Measurements from ENCODE around the gene CFAP74.
A peak's percentile ranks its signal among the peaks of the same experiment; 100 is the strongest.

Gene CFAP74

DNA sequence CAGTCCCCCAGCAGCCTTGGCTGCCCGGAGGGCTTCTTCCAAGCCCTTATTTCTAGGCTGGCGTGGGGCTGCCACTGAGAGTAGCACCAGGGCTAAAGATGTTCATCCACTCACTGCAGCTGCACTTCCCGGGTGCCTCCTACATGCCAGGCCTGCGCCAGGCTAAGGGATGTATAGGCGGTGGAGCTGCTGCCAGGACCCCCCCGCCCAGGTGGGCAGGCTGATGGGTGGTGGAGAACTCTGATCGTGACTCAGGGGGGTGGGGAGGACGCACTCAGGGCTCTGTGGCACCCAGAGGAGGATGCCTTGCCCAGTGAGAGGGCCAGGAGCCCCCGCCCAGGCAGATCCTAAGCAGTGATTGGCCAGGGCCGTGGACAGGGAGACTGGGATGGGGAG lies 34.1 kb downstream of the CFAP74 start:
- DNase-seq, result no peak

DNA sequence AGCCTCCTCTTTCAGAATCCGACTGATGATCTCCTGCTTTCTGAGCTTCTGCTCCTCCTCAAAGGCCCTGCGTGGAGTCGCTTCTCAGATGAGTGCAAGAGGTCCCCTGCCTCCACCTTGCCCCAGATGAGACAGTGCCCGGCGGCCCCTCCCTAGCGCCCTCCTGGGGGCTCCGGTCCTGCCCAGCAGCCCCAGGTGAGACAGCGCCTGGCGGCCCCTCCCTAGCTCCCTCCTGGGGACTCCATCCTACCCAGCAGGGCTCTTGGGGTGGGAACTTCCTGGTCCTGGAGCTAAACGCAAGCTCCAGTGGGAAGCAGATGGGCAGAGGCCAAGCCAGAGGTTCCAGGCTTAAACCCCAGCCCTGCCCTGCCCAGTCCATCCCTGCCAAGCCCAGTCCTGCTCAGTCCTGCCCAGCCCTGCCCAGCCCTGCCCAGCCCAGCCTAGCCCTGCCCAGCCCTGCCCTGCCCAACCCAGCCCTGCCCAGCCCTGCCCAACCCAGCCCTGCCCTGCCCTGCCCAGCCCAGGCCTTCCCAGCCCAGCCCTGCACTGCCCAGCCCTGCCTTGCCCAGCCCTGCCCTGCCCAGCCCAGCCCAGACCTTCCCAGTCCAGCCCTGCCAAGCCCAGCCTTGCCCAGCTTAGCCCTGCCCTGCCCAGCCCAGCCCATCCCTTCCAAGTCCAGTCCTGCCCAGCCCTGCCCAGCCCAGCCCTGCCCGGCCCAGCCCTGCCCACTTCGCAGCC lies 34.6 kb downstream of the CFAP74 start:
- no peak for DNase-seq

DNA sequence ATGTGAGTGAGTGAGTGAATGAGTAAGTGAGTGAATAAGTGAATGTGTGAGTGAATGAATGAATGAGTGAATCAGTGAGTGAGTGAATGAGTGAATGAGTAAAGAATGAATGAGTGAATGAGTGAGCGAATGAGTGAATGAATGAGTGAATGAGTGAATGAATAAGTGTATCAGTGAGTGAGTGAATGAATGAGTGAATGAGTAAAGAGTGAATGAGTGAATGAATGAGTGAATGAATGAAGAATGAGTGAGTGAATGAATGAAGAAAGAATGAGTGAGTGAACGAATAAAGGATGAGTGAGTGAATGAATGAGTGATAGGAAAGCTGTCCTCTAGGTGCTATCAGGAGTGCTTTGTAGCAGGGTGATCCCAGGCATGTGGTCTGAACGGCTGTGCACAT lies 35.7 kb downstream of the CFAP74 start:
- DNase-seq, result no peak

DNA sequence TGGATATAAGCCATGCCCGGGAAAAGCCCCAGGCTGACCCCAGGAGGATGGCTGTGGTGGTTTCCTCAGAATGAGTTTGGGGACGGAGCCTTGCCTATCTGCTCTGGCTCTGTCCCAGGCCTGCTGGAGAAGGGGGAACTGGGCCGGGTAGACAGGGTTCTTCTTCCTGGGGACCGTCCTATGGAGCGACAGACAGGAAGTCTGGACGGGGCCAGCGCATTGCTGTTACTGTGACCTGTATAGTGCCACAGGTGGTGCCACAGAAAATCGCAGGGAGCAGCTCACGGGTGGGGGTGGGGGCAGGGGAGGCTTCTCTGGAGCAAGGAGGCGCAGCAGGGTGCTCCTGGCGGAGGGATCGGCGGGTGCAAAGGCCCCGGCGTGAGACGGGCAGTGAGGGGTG lies 36.4 kb downstream of the CFAP74 start:
- no peak for DNase-seq

DNA sequence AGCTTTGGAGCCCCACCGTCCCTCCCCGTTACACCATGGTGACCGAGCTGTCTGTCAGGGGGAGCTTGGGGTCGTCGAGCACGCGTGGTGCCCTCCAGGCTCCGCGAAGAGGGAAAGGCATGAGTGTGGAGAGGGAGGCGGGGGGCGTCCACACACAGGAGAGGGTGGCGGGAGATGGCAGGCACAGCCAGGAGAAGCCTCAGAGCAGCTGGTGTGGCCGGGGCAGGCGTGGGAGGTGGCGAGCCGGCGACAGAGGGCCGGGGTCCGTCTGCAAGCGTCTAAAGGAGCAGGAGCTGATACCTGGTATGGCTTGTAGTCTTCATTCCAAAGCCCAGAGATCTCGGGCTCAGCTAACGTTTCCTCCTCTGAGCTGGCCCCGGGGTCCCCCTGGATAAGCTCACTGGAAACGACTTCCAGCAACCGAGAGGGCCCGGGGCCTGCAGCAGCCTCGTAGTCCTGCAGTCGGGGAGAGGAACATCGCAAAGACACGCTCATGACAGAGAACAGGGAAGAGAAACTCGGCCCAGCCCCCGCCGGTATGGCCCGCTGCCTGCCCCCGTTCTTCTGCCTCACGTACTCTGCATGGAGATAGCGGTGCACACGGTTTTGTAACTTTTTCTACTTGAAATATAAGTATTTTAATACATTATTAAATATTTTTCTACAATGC lies 37.4 kb downstream of the CFAP74 start:
- DNase-seq, result no peak

DNA sequence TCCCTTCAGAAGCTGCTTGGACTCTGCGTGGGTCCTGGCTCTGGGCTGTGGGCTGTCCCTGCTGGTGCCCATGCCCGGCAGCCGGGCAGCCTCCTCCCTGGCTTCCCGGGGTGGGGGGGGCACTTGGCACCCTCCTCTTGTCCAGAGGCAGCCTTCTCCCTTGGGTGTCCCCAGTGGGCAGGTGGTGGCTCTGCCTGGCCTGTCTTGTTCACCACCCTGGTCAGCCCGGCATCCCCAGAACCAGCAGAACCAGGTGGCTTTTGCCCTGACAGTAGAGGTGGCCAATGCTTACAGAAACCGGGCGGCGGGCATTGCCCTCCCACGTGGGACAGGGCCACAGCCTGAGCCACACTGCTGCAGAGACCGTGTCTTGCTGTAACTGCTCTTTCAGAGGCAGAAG lies 38.0 kb downstream of the CFAP74 start:
- DNase-seq, result no peak

DNA sequence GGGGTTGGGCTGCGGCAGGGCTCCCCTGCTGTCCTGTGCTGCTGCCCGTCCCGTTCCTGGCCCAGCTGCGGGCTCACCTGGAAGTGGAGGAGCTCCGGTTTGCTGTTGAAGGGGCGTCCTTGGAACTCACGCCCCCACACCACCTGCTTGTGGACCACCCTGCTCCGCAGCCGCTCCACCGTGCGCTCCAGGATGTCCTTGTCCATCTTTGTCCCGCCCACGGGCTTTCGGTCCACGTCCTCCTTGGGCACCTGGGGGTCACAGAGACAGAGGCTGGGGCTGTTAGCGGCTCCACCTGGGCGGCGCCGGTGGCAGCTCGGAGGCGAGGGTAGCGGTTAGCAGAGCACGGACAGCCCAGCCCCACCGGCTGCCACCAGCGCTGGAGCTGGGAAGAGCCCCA lies 38.8 kb downstream of the CFAP74 start:
- no peak for DNase-seq

DNA sequence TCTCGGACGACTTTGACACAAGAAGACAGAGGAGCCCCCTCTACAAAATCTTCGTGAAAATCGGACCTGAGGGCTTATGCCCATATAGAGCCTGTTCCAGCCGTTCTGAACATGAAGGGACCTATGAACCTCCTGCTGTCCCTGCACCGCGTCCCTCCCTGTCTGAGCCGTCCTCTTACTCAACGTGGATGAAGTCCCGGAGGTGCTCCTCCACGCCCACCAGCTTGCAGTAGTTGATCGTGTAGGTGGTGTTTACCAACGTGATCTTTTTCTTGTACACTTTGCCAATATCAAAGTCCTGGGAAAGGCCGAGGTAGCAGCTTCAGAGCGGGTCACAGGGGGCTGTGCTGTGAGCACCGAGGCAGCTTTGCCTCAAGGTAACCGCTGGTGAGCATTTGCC lies 40.0 kb downstream of the CFAP74 start:
- no peak for DNase-seq

DNA sequence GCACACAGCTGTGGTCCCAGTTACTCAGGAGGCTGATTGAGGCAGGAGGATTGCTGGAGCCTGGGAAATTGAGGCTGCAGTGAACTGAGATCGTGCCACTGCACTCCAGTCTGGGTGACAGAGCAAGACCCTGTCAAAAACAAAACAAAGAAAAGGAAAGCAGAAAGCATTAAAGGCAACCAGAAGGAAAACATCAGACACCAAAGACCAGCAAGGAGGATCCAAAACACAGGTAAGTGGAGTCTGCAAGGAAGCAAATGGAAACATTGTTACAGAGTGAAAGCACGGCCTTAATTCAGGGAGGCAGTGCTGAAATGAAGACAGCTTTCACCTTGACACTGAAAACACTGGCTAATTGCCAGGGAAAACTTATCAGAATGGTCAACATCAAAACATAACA lies 40.8 kb downstream of the CFAP74 start:
- DNase-seq, result no peak

DNA sequence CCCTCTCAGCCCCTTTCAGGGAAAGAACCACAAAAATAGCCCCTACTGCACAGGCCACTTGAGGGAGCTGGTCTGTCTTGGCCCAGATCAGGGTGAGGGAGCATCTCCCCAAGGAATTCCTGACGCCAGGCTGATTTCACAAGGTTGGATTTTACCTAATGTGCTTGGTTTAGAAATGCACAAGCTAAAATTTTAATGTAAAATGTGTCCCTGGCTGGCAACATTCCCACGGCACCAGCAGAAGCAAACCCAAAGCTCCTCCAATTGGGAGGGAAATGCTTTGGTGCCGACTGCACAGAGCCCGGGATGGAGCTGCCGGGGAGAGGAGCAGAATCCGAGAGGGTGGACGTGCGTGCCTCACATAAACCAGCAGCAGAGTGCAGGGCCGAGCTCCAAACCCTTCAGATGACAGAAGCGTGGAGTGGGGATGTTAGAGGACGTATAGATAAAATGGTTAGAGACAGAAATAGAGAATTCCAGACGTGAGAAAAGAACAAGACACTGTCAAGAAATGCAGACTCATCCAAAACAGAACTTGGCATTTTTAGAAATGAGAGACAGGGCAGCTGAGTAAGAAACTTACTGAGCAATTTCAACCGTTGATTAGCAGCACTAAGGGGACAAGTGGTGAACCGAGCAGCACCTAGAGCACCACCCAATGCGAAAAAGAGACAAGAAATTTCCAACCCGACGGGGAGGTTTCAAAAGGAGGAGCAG lies 42.9 kb downstream of the CFAP74 start:
- DNase-seq, result no peak

DNA sequence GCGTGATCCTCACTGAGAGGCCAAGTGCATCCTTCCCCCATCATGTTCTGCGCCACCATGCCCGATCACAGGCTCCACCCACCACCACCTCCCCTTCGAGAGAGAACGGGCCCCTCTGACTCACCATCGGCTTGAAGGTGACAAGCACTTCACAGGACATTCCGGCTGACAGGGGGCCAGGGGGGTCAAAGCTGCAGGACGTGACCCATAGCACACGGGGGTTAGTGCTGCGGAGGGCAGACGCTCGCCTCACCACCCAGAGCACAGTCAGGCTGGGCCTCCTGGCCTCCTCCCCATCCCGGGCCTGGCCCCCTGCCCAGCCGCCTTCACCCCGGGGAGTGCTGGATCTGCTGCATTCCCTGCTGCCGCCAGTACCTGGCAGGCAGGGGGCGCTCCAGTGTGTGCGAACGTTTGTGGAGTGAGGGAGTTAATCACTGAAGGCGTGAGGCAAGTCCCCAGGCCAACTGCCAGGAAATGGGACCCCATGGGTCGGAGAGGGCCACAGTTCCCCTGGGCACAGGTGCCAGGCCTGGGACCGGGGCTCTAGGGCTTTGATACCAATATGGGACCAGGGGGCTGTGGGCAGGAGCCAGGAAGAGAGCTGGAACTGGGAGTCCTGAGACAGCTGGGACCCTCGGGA lies 43.6 kb downstream of the CFAP74 start:
- peak; percentile 92 for DNase-seq

DNA sequence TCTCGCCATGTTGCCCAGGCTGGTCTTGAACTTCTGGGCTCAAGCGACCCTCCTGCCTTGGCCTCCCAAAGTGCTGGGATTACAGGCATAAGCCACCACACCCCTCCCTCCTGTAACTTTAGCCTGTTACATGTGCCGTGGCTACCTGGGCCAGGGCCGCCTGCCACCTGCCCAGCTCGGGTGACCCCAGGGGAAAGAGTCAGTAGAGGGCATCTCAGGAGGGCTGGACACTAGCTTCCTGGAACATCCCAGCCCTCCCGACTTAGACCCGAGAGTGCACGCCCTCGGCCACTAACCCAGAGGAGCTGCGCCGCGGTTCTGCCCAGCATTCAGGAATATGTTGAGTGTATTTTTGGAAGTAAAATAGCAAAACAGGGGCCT lies 44.1 kb downstream of the CFAP74 start:
- DNase-seq, result no peak

DNA sequence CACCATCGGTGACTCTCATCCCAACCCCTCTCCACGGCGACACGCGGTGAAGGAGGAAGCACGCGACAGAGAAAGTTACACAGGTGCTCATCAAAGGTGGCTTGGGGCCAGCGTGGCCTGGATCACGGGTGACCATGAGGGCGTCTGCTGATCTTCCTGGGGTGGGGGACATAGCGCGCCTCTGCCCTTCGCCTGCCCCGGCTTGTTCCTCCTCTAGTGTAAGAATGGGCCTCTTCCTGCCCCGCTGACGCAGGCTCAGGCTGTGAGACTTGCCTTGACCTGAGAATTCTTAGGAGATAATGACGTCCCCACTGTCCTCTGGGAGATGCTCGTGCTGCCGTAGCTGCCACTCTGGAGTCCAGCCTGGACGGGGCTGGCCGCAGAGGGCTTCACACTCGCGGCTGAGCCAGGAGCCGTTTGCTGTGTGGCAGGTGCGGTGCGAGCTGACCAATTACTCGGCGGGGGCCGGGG lies 45.5 kb downstream of the CFAP74 start:
- DNase-seq, result no peak

DNA sequence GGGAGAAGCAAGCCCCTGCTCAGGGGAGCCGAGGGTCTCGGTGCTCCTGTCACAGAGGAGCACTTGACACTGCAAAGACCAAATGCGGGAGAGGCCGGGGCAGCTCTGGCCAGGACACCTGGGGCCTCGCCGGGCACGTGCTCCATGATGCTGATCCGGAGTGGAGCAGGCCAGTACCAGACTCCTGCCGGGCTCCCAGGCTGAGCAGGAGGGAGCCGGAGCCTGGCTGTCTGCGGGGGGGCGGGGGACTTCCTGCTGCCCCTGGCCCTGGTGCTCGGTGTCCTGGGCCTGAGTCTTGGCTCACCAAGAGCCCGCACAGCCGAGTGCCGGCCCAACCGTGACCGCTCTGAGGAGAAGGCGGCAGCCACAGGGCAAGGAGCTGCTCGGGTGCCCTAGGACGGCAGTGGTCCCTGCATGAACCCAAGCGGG lies 46.0 kb downstream of the CFAP74 start:
- no peak for DNase-seq

DNA sequence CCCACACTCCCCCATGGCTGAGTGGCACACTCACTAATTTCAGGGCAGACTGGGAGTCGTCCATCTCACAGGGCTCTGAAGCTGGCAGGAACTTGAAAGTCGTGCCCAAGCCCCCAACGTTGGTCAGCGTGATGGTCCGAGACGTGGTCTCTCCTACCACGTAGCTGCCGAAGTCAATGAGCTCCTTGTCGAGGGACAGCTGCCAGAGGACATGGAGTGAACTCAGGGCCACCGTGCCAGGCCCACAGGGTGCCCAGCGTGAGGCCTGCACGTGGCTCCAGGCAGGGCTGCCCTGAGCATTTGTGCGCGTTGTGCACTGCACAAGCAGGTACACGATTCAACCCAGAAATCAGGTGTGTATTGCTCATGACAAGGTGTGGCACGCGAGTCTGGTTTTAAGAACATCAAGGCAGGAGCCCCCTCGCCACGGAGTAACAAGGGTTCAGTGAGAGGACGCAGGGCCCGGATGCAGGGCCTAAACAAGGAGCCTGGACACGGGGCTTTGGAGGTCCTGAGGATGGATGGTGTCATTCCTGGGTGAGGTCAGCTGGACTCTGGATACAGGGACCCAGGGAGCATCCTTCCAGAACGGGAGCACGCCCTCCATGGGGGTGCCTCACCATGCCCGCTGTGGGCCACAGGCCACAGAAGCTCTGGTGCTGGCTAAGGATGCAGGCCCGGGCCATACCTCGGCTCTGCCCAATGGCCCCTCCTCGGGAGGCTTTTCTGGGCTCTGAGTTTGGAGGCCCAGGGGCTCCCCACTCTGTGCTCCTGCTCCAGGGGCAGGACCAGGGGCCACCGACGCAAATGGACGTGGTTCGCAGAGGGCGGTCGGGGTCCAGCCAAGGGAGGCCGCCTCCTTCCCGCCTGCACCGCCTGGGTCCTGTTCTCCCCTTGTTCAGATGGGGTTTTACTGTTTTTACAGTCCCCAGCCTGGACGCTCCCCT lies 46.7 kb downstream of the CFAP74 start:
- DNase-seq, result no peak

DNA sequence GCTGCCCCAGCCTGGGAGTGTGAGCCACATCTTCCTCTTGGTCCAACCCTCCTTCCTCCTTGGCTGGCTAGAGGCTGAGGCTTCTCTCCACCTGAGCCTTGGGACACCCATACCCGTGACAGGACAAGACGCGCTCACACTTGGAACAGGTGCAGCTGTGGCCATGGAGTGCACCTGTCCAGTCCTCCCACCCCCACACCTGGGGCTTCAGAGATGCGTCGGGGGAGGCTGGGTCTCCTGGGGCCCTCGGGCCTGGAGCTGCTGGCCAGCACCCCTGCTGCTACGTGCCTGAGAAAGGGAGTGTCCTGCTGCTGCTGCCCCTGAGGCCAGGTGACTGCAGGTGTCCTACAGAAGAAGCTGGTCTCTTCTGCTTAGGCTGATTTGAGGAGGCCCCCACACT lies 47.5 kb downstream of the CFAP74 start:
- no peak for DNase-seq

DNA sequence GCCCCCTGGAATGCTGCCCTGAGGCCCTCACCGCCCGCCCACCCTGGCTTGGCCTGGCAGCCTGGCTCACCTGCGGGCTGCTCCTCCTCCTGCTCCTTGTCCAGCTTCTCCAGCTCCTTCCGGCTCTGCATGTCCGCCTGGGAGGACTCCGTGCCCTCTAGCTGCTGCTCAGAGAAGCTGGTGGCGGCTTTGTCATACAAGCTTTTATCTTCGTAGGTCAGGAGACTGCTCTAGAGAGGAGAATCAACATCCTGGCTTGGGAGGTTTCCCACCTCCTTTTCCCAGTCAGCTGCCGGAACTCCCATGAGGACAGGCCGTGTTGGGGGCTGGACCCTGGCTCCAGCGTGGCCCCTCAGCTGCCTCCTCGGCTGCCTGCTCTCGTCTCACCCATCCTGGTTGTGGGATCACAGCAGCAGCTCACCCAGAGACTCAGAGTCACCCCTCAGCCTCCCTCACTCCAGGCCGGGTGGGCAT lies 47.9 kb downstream of the CFAP74 start:
- DNase-seq, result no peak

DNA sequence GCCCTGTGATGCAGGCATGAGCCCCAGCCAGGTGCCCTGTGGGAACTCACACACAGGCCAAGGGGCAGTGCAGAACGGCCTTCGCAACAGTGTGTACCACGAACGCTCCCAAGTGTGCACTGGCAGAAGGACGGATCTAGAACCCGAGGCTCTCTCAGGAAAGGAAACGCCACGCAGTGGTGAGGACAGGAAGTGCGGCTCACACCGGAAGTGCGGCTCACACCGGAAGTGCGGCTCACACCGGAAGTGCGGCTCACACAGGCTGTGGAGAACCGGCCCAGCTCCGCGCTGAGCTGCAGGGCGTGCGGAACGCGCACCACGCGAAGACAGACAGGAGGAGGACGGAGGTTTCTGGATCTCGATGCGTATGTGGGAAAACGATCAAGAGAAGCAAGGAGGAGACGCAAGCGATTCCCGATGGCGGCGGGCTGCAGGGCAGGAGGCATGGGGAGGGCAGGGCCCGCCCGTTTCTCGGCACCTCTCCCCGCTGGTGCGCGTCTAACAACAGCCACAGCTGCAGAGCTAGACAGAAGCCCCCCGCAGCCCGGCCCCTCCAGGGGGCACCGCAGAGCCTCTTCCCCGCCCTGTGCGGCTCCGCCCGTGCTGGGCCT lies 48.6 kb downstream of the CFAP74 start:
- DNase-seq, result no peak

DNA sequence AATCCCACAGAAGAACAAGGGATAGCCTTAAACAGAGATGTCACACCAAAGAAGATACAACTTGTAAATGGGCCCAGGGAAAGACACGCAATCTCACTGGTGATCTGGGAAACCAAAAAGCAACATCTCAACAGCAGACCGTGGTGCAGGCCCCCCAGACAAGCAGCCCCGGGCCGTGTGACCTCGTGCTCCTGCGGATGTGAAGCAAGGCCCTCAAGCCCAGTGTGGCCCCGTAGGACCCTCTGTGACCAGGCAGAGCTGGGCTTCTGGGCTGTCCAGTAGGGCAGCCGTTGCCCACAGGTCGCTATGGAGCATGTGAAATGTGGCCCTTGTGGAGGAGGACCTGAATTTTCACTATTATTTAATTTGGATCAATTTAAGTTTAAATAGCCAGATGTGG lies 49.6 kb downstream of the CFAP74 start:
- no peak for DNase-seq

DNA sequence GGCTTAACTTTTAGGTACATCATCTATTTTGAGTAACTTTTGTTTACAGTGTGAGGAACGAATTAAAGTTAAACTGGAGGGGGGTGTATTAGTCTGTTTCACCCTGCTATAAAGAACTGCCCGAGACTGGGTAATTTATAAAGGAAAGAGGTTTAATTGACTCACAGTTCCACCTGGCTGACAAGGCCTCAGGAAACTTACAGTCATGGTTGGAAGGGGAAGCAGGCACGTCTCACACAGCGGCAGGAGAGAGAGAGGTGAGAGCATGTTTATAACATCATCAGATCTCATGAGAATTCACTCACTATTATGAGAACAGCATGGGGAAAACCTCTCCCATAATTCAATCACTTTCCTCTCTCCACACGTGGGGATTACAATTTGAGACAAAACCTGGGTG lies 52.6 kb downstream of the CFAP74 start:
- no peak for DNase-seq

DNA sequence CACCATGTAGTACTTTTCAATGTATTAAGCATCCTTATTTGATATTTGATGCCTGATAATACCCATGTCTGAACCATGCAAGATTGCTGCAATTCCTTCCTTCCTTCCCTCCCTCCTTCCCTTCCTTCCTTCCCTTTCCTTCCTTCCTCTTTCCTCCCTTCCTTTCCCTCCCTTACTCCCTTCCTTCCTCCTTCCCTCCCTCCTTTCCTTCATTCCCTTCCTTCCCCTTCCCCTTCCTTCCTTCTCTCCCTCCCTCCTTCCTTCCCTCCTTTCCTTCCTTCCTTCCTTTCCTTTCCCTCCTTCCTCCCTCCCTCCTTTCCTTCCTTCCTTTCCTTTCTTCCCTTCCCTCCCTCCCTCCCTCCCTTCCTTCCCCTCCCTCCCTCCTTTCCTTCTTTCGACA lies 54.8 kb downstream of the CFAP74 start:
- DNase-seq, result no peak

DNA sequence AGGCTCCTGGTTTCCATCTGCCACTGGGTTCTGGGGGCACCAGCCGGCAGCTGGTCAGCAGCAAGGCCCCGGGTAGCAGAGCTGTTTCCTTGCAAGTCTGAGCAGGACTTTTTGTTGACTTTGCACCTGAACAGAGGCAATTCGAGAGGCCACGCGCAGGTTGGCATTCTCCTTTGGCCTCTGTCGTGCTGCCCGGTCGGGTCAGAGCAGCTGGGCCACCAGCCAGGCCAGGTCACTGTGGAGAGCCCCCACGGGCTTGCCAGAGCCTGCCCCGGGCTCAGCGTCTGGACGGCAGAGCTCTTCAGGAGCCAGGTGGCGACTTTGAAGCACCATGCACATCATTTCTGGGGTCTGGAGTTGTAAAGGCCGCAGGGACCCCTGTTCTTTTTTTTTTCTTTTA lies 56.1 kb downstream of the CFAP74 start:
- DNase-seq, result peak; percentile 71
